NOMO-1 treated with dmso at 0.1 percent for 144 hours (cell line): ENCODE measurements around the gene OSCP1.

ENCODE experiments used
- DNase-seq: peaks from one replicate; lab custom pipeline; 2025; ENCODE audit not compliant: unreplicated experiment; lab: John Stamatoyannopoulos, UW

OSCP1 gene

GRCh38 chr1:36384542-36385409 lies 65.5 kb downstream of the OSCP1 start:
- DNase-seq, result no peak

- no peak for DNase-seq
Observed at GRCh38 chr1:36383240-36383639, 67.0 kb downstream of the OSCP1 start.

DNA sequence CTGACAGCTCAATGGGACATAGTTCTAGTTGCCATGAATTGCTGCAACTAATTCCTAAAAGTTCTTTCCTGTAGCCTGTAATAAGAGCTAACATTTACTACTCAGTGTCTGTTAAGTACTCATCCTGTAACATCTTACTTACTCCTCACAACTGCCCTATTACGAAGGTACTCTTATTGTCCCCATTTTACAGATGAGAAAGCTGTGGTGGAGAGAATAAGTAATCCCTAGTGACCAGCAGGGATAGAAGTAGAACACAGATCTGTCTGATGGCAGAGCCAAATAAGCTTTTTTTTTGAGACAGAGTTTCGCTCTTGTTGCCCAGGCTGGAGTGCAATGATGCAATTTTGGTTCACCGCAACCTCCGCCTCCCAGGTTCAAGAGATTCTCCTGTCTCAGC lies 67.6 kb downstream of the OSCP1 start:
- no peak for DNase-seq

- no peak for DNase-seq
Observed at GRCh38 chr1:36382231-36382630, 68.0 kb downstream of the OSCP1 start.

DNA sequence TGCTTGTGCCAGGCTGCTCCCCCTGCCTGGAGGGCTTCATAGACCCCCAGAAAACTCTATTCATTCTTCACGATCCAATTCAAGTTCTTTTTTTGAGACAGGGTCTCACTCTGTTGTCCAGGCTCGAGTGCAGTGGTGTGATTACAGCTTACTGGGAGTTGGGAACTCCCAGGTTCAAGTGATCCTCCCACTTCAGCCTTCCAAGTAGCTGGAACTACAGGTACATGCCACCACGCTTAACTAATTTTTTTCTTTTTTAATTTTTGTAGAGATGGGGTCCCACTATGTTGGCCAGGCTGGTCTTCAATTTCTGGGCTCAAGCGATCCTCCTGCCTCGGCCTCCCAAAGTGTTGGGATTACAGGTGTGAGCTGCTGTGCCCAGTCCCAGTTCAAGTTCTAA lies 68.8 kb downstream of the OSCP1 start:
- DNase-seq, result no peak

- DNase-seq, result no peak
Observed at GRCh38 chr1:36380782-36381181, 69.5 kb downstream of the OSCP1 start.

- DNase-seq, result no peak
Observed at GRCh38 chr1:36380143-36380619, 70.1 kb downstream of the OSCP1 start.

GRCh38 chr1:36377791-36378492 lies 72.3 kb downstream of the OSCP1 start:
- no peak for DNase-seq

- DNase-seq, result no peak
Observed at GRCh38 chr1:36372617-36373016, 77.6 kb downstream of the OSCP1 start.

- DNase-seq, result no peak
Observed at GRCh38 chr1:36369061-36369861, 81.0 kb downstream of the OSCP1 start.
